DMS153 treated with DMSO at 0.1 percent for 48 hours (cell line): ENCODE measurements around the gene HHIP.

Experiments used
- DNase-seq: peaks from one replicate; lab custom pipeline; 2025; ENCODE audit not compliant: unreplicated experiment; lab: John Stamatoyannopoulos, UW

Gene HHIP, protein sequence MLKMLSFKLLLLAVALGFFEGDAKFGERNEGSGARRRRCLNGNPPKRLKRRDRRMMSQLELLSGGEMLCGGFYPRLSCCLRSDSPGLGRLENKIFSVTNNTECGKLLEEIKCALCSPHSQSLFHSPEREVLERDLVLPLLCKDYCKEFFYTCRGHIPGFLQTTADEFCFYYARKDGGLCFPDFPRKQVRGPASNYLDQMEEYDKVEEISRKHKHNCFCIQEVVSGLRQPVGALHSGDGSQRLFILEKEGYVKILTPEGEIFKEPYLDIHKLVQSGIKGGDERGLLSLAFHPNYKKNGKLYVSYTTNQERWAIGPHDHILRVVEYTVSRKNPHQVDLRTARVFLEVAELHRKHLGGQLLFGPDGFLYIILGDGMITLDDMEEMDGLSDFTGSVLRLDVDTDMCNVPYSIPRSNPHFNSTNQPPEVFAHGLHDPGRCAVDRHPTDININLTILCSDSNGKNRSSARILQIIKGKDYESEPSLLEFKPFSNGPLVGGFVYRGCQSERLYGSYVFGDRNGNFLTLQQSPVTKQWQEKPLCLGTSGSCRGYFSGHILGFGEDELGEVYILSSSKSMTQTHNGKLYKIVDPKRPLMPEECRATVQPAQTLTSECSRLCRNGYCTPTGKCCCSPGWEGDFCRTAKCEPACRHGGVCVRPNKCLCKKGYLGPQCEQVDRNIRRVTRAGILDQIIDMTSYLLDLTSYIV

DNA sequence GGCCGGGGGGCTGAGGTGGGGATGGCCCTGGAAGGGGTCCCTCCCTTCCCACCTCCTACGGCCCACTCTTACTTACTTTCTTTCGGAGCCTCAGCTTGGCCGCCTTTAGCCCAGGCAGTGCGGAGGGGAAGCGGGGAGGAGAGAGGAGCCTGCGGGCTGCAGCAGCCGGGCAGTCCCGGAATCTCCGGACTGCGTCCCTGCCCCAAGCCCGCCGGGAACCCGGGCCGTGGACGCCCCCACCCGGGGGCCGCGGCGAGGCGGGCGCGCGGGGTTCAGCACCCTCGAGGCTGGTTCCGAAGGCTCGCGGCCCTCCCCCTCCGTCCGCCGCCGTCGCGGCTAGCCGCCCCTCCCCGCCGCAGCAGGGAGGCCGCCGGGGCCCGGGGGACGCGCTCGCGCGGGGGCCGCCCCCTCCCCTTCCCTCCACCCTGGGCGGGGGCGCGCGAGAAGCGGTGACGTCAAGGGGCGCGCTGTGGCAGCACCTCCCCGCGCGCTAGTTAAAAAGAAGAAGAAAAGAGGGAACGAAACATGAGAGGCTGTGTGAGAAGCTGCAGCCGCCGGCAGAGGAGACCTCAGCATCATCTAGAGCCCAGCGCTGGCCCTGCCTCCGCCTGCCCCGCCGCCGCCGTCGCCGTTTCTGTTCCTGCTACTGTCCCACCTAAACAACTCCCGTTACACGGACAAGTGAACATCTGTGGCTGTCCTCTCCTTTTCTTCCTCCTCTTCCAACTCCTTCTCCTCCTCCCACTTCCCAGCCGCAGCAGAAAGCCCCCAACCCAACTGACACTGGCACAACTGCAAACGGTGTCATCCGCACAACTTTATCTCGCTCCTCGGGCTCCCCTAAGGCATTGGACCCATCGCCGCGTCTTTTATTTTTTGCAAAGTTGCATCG is at the start of gene HHIP:
Gene HHIP, plus strand, starts transcription at position 526 of the 892 bp plus-strand sequence. CDS start 520 bp downstream, outside the sequence.
- no peak for DNase-seq

DNA sequence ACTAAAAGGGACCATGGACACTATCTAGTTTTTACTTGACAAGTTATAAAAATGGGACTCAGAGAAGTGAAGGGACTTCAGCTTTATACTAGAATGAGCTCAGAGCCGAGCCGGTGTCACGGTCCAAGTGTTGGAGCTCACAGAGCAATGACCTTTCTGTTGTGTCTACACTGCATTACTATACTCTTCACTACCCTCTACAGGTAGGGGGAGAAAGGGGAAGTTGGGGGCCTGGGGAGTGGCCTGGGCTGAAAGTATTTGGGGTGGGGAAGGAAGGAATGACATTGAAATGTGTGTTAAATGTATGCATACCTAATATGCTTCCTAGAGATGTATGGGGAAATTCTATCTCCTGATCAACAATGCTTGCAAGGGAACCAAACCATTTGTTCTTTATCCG is 48.8 kb upstream of the HHIP start:
- no peak for DNase-seq

DNA sequence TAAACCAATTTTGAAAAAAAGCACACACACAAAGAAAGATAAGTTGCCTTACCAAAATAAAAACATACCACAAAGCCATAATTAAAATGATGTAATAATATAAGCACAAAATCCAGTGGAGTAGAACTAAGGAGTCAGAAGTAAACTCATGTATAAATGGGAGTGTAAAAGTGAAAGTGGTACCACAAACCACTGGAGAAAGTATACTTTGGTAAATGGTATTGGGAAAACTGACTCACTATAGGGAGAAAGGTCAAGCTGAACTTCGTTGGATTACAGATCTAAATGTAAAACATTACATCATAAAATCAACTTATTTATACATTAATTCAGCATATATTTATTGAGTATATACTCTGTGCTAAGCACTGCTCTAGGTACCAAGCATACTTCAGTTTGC is 46.3 kb upstream of the HHIP start:
- DNase-seq = no peak

DNA sequence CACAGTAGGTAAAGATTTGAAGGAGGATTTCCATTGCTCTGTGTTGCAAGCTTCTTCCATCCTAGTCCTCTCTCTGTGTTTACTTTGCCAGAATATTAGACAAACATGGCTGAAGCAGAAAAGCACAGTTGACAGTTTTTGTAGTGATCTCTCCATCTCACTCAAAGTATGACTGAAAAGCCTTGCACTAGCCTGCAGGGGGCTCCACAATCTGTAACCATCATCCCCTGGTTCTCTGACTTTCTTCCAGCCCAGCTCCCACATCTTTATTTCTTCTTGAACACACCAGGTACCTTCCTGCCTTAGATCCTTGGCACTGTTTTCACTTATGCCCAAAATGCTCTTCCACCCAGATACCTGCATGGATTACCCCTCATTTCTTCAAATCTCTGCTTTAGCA is 34.1 kb upstream of the HHIP start:
- DNase-seq = no peak

DNA sequence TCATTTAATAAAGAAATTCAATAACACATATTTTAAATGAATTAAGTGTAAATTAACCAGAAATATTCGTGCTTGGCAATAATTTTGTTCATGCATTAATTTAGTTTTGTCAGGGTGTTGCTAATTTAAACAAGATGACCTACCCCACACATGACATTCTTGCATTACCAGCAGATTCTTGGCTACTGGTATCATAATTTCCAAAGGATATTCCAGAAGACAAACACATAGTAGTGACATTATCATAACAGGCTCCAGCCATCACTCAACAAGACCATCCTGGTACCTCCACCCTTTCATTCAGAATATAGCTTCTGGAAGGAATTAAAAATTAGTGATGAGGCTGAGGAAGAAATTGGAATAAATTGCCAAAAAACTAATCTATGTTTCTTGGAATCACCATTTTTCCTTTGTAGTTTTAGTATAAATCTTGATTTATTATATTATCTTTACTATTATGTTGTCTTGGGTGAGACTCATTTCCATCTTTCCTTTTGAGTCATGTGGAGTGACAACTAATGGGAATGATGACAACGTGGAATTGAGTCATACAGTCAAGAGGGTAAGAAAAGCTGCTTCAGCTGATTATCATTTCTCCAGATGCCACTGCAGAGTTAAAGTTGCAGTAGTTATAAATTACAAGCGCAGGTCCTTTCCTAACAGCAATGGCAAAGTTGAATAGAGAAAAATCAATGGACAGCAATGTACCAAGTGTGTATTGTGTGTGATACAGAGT is 30.9 kb upstream of the HHIP start:
- DNase-seq = no peak

DNA sequence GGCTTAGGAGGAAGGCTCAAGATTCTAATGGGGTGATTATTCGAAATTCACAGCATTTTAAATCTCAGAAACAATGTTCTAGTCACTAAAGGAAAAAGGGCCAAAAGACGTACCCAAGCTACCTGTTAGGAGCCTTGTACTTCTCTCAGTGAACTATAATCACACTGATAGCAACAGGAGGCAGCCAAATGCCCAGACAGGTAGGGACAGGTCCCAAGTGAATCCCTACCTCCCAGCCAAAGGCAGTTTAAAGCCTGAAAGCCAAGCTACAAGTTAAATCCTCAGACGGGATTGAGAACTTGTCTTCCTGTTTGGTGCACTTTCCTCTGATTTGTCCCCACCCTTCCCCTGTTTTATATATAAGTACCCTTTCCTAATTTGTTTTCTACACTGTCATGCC is 24.3 kb upstream of the HHIP start:
- no peak for DNase-seq

DNA sequence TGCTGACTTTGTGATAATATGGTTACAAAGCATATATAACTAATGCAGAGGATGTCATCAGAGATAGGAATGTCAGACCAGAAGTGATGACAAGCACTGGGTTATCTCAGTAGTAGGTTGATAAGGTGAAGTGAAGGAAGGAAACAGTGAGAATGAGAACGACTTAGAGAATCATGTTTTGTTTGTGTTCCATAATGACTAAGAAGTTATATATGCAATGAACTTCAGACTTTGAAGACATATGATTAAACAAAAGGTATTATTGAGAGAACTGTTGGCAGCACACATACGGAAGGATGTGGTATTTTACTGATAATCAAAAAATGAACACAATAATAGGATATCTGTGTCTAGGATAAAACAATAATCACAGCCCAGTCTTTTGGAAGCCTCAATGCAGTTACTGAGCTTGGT is 18.3 kb upstream of the HHIP start:
- DNase-seq = no peak

DNA sequence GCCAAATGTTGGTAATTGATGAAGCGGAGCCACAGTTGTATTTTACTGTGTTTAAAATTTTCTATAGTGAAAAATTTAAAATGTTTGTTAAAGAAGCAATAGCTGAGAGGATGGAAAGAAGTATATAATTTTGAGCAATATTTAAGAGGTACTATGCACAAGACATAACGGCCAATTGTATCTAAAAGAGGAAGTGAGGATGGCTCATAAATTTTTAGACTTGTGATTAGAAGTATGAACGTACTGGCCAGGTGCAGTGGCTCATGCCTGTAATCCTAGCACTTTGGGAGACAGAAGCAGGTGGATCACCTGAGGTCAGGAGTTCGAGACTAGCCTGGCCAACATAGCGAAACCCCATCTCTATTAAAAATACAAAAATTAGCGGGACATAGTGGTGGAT is 12.7 kb upstream of the HHIP start:
- no peak for DNase-seq

DNA sequence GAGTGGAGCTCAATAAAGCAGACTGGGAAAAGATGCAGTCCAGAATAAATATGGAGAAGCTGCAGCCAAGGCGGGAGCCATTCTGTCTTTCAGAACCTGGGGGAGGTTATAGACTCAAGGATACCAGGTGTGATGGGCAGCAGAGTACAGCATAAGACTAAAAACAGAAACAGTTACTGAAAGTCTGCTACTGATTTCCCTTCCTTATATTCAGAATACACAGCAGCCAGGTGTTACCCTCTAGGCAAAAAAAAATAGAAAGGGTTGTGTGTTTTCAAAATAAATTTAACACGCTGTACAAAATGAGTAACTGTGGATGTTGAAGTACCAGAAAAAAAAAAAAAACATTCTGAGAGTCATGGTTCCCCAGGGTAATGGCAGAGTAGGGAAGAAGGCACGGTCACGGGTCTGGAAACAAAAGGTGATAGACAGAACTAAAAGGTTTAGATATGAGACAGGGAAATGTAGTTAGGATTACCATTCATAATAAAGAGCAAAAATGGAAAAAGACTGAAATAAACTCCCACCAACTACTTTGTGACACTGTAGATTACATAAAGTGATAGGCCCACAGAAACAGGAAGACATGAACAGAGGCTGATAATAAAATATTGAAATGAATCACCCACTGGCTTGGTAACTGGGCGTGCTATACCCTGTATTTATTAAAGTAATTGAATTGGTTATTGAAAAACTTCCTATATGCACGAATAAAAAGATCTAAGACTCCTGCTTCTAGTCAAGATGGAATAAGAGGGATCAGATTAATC is 10.8 kb upstream of the HHIP start:
- no peak for DNase-seq

DNA sequence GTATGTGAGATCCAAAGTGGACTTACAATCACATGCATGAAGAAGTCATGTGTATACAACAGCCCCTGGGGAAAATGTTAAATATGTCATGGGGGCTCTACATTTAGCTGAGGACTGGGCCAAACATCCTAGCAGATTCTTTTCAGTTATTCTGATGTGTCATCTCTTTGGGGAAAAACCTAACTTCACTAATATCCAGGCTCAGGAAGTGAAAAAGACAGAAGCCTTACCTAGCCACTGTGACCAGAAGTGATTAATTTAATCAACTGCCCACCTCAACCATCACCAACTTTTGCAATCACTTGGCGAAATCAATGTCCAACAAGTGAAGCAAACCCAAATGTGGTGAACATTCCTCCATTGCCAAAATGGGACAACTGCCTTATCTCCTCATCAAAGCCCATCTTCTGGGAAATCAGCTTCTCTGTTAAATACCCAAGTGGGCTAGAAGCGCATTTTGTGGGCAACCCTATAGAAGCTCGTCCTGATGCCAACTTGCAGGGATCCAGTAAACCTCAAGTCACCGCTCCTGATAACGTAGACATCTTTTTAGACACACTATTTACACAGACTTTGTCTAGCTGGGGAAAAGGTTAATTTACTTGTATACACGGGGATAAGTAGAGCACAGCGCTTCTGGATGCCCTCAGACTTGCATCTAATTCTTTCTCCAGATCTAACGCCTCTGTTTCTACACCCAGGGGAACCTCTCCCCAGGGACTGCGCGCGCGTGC is 1.4 kb upstream of the HHIP start:
- DNase-seq = no peak

DNA sequence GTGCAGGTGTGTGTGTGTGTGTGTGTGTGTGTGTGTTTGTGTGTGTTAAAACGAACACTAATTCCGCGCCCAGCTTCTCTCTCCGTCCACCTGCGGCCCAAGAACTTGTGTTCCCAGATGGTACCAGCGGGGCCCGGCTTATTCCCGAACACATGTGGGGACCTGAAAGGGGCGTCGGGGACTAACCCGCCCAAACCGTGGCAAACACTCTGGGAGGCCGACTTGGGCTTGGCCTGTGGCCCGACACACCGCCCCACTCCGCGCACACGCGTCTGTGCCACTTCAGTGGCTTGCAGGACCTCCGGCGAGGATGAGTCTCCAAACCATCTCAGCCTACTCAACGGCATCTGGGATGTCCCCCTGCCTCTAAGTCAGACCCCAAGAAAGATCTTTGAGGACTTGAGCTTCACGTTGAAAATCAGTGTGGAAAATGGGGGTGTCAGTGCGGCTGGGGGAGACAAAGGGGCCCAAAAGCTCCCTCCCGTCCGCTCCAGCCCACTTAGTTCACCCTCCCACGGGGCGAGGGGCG is 790 bp upstream of the HHIP start:
- DNase-seq = no peak

DNA sequence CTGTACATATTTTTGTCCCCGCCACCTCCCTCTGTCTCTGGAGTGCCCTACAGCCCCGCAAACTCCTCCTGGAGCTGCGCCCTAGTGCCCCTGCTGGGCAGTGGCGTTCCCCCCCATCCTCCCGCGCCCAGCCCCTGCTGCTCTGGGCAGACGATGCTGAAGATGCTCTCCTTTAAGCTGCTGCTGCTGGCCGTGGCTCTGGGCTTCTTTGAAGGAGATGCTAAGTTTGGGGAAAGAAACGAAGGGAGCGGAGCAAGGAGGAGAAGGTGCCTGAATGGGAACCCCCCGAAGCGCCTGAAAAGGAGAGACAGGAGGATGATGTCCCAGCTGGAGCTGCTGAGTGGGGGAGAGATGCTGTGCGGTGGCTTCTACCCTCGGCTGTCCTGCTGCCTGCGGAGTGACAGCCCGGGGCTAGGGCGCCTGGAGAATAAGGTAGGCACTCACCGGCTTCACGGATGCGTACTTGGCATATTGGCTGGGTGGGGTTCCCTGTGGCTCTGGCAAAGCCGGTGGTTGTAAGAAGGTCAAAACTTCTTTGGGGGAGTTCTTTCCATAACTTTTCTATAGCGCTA is 653 bp downstream of the HHIP start:
- no peak for DNase-seq

DNA sequence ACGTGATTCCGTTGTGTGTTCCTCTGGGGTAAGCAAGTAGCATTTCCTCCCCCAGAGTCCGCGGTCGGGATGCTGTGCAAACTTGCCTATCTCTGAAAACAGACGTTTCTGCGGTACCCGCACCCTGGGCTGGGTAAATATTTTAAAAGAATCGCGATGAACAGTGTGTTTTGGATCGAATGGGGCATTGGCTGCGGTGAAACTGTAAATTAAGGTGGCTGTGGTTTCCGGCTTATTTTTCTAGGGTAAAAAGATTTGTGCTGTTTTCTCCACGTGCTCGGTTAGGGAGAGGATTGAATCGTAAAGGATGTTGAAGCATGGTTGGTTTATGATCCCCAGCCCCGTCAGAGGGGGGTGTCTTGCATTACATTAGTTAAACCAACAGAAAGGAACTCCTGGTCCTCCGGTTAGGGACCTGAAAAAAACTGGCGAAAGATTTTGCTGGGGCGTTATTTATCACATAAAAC is 1.2 kb downstream of the HHIP start:
- DNase-seq = no peak

DNA sequence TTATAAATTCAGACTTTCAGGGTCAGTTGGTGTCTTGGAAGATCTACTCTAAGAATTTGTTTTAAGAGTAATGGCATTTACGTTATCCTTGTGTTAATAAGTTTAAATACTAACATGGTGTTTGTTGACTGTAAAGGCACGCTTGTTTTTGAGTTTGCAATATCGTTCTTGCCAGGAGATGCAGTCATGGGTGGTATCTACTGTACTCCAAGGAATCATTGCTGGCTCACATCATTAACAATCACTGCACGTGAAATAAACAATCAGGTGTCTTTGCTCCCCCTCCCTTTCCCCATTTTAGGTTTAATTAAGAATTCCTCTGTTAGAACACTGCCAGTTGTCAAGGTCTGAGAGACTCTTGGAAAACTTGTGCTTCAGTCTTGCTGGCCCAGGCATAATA is 1.6 kb downstream of the HHIP start:
- no peak for DNase-seq

DNA sequence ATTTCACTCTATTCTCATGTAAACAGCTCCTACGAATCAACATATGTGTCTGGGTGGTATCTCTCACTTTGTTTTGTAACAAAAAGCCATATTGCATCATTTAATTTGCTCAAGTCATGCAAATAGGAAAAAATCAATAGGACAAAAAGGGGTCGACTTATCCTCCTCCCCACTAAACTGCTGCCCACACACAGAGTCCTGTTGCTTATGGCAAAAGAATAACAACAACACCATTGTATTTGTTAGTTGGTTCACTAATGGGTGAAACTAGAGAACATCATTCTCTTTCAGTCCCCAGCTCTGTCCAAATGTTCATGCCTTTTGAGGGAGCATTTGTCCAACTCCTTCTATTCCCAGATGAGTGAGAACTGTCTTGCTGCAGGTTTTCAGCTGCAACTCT is 2.1 kb downstream of the HHIP start:
- DNase-seq = no peak

DNA sequence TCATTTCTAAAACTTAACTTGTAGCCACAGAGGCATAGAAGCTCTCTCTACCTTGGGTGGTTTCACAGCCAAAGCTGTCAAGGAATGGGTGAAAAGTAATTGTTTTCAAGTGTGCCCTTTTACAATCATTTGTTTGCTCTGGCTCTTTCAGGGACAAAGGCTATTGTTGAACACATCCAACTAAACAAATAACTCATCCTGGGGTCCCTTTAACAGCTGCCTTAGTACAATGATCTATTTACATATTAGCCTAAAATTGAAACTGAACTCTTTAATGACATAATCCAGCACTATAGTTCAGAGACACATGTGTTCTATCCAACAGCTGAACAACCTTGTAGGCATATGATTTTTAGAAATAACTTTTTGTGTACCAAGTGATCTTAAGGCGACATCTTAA is 3.7 kb downstream of the HHIP start:
- no peak for DNase-seq

DNA sequence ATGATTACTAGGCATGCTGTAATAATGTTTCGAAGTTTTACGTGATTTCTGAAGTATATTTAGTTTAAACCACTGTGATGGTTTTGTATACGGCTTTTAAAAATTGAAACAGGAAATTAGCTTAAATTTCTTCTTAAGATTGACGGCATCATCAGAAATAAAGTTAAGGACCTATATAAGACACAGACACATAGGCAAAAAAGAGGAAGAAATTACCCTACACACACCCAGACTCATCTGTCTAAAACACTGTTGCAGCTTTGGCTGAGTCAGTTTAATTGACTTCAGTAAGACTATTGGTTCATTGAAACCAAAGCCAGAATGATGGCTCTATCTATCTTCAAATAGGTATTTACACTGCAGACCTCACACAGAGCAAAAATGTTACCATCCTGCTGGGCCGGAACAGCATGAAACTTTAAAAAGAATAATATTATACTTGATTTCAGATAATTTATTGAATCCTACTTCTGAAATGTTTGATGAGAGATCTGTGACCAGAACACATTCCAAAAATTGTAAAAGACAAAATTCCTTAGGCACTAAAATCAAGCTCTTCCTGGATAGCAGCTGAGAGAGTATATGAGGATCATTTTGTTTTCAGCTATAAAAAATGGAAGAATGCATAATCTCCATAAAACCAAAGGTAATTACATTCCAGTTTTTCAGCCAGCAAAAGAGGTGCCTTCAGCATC is 4.5 kb downstream of the HHIP start:
- no peak for DNase-seq
